HEK293 (cell line): ENCODE measurements around the gene F5.

Experiments used
- BCL11A ChIP-seq: fragments of 450-650 bp; formaldehyde crosslinking; IDR thresholded peaks from 2 replicates; pipeline ENCODE4 v1.5.1; 2016; ENCODE audit warnings: low read depth, missing biosample characterization, missing genetic modification characterization
- PRDM1 ChIP-seq: fragments of 450-650 bp; formaldehyde crosslinking; IDR thresholded peaks from 2 replicates; pipeline ENCODE4; 2016; ENCODE audit warnings: missing biosample characterization, missing genetic modification characterization
- SP2 ChIP-seq: fragments of 450-650 bp; formaldehyde crosslinking; IDR thresholded peaks from 2 replicates; pipeline ENCODE4 v1.5.1; 2016; ENCODE audit warnings: missing biosample characterization, missing genetic modification characterization
- ZNF169 ChIP-seq: fragments of 450-650 bp; formaldehyde crosslinking; IDR thresholded peaks from 2 replicates; pipeline ENCODE4 v1.5.1; 2016; ENCODE audit warnings: missing biosample characterization, missing genetic modification characterization
- ZNF274 ChIP-seq, 2 experiments: fragments of 200-500 bp in 1 of 2; fragments of 450-650 bp in 1 of 2; sonication (Bioruptor generic) in 1 of 2; formaldehyde crosslinking in 1 of 2; IDR thresholded peaks; 2 replicates each; pipeline versions ENCODE4 v1.5.1 to v1.6.1; 2014 to 2016; ENCODE audit warnings: borderline replicate concordance in 1 of 2, inconsistent platforms in 1 of 2, low read length in 1 of 2, missing biosample characterization in 1 of 2, missing genetic modification characterization in 1 of 2
- ZNF560 ChIP-seq: fragments of 450-650 bp; formaldehyde crosslinking; IDR thresholded peaks from 2 replicates; pipeline ENCODE4 v1.5.1; 2017; ENCODE audit warnings: missing biosample characterization, missing genetic modification characterization, borderline replicate concordance
- ZNF623 ChIP-seq: fragments of 450-650 bp; formaldehyde crosslinking; IDR thresholded peaks from 2 replicates; pipeline ENCODE4 v1.5.1; 2016; ENCODE audit warnings: missing biosample characterization, missing genetic modification characterization
- ZNF843 ChIP-seq: fragments of 450-650 bp; formaldehyde crosslinking; IDR thresholded peaks from 2 replicates; pipeline ENCODE4 v1.5.1; 2016; ENCODE audit warnings: missing biosample characterization, missing genetic modification characterization
- TF ChIP-seq, protein P1 (sequence below): fragments of 450-650 bp; formaldehyde crosslinking; IDR thresholded peaks from 2 replicates; pipeline ENCODE4 v1.5.1; 2016; ENCODE audit warnings: missing biosample characterization, missing genetic modification characterization
- TF ChIP-seq, protein P2 (sequence below): fragments of 450-650 bp; formaldehyde crosslinking; IDR thresholded peaks from 2 replicates; pipeline ENCODE4 v1.5.1; 2016; ENCODE audit warnings: missing biosample characterization, missing genetic modification characterization
- TF ChIP-seq, protein P3 (sequence below): sonication (generic); formaldehyde crosslinking; IDR thresholded peaks from 2 replicates; pipeline ENCODE4 v1.8.1; 2022; ENCODE audit warnings: mild to moderate bottlenecking, moderate library complexity, missing genetic modification reagents
- TF ChIP-seq, protein P4 (sequence below): fragments of 450-650 bp; formaldehyde crosslinking; conservative IDR thresholded peaks from 2 replicates; pipeline ENCODE4 v1.5.1; 2016; ENCODE audit warnings: low read depth, missing biosample characterization, missing genetic modification characterization

DNA sequence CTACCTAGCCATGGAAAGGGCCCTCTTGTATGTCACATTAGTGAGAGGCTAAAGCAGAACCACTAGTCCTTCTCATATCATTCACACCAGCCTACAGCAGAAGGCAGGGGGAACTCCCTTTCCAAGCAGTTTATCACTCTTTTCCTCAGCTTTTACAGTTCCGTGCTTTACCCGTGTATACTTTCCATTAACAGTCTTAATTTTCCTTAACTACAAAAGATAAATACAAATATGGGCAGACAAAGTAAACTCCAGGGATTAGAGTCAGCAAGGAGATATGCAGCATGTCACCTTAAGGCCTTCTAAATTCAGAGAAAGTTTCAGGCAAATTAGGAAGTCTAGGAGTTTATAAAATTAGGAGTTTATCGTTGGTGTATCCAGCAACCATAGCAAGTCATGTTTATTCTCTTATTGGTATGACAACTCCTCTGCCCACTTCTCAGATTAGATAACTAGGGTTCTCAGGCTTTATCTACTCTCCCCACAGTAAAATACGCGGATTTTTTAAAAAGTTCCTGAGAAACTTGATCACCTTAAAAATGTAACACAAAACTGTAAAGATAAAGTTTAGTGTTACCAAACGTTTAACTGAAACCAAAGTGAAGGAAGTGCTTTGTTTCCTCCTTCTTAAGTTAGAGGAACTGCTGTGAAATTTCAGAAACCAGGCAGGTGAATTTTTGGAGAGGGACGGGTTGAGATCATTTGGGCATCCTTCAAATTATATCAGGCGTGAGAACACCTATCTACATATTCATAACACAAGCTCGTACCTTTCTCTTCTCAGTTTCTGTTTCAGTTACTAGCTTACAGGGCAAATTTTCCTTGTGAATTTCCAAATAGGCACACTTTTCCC, 57.8 kb downstream of the F5 start:
- TF ChIP-seq, protein P1, sequence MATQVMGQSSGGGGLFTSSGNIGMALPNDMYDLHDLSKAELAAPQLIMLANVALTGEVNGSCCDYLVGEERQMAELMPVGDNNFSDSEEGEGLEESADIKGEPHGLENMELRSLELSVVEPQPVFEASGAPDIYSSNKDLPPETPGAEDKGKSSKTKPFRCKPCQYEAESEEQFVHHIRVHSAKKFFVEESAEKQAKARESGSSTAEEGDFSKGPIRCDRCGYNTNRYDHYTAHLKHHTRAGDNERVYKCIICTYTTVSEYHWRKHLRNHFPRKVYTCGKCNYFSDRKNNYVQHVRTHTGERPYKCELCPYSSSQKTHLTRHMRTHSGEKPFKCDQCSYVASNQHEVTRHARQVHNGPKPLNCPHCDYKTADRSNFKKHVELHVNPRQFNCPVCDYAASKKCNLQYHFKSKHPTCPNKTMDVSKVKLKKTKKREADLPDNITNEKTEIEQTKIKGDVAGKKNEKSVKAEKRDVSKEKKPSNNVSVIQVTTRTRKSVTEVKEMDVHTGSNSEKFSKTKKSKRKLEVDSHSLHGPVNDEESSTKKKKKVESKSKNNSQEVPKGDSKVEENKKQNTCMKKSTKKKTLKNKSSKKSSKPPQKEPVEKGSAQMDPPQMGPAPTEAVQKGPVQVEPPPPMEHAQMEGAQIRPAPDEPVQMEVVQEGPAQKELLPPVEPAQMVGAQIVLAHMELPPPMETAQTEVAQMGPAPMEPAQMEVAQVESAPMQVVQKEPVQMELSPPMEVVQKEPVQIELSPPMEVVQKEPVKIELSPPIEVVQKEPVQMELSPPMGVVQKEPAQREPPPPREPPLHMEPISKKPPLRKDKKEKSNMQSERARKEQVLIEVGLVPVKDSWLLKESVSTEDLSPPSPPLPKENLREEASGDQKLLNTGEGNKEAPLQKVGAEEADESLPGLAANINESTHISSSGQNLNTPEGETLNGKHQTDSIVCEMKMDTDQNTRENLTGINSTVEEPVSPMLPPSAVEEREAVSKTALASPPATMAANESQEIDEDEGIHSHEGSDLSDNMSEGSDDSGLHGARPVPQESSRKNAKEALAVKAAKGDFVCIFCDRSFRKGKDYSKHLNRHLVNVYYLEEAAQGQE (tag by site-specific recombination) = no peak
- TF ChIP-seq ZNF274 (IDR thresholded peaks at IDR 0.05; ENCODE audit: low read length) (no peak), ZNF274 (tag by site-specific recombination; IDR thresholded peaks at IDR 0.05; ENCODE audit: borderline replicate concordance) (no peak), SP2 (tag by site-specific recombination) (no peak), BCL11A (tag by site-specific recombination) (no peak), ZNF843 (no peak), ZNF560 (no peak), PRDM1 (tag by site-specific recombination) (no peak), ZNF169 (tag by site-specific recombination) (no peak), ZNF623 (no peak)
- TF ChIP-seq, protein P2, sequence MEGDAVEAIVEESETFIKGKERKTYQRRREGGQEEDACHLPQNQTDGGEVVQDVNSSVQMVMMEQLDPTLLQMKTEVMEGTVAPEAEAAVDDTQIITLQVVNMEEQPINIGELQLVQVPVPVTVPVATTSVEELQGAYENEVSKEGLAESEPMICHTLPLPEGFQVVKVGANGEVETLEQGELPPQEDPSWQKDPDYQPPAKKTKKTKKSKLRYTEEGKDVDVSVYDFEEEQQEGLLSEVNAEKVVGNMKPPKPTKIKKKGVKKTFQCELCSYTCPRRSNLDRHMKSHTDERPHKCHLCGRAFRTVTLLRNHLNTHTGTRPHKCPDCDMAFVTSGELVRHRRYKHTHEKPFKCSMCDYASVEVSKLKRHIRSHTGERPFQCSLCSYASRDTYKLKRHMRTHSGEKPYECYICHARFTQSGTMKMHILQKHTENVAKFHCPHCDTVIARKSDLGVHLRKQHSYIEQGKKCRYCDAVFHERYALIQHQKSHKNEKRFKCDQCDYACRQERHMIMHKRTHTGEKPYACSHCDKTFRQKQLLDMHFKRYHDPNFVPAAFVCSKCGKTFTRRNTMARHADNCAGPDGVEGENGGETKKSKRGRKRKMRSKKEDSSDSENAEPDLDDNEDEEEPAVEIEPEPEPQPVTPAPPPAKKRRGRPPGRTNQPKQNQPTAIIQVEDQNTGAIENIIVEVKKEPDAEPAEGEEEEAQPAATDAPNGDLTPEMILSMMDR (tag by site-specific recombination) = no peak
- TF ChIP-seq, protein P3, sequence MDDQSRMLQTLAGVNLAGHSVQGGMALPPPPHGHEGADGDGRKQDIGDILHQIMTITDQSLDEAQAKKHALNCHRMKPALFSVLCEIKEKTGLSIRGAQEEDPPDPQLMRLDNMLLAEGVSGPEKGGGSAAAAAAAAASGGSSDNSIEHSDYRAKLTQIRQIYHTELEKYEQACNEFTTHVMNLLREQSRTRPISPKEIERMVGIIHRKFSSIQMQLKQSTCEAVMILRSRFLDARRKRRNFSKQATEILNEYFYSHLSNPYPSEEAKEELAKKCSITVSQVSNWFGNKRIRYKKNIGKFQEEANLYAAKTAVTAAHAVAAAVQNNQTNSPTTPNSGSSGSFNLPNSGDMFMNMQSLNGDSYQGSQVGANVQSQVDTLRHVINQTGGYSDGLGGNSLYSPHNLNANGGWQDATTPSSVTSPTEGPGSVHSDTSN (CRISPR knock-in tag) = no peak
- TF ChIP-seq, protein P4, sequence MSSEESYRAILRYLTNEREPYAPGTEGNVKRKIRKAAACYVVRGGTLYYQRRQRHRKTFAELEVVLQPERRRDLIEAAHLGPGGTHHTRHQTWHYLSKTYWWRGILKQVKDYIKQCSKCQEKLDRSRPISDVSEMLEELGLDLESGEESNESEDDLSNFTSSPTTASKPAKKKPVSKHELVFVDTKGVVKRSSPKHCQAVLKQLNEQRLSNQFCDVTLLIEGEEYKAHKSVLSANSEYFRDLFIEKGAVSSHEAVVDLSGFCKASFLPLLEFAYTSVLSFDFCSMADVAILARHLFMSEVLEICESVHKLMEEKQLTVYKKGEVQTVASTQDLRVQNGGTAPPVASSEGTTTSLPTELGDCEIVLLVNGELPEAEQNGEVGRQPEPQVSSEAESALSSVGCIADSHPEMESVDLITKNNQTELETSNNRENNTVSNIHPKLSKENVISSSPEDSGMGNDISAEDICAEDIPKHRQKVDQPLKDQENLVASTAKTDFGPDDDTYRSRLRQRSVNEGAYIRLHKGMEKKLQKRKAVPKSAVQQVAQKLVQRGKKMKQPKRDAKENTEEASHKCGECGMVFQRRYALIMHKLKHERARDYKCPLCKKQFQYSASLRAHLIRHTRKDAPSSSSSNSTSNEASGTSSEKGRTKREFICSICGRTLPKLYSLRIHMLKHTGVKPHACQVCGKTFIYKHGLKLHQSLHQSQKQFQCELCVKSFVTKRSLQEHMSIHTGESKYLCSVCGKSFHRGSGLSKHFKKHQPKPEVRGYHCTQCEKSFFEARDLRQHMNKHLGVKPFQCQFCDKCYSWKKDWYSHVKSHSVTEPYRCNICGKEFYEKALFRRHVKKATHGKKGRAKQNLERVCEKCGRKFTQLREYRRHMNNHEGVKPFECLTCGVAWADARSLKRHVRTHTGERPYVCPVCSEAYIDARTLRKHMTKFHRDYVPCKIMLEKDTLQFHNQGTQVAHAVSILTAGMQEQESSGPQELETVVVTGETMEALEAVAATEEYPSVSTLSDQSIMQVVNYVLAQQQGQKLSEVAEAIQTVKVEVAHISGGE (tag by site-specific recombination) = no peak
